ENCODE measurements around the gene BARHL2. TPM values are rescaled to one million over a fixed set of nuclear protein-coding genes. Genes with fewer than 3 reads are reported as not detected.

The BARHL2 gene
- total RNA-seq, 4 donors from 2014 or later = not detected

DNA sequence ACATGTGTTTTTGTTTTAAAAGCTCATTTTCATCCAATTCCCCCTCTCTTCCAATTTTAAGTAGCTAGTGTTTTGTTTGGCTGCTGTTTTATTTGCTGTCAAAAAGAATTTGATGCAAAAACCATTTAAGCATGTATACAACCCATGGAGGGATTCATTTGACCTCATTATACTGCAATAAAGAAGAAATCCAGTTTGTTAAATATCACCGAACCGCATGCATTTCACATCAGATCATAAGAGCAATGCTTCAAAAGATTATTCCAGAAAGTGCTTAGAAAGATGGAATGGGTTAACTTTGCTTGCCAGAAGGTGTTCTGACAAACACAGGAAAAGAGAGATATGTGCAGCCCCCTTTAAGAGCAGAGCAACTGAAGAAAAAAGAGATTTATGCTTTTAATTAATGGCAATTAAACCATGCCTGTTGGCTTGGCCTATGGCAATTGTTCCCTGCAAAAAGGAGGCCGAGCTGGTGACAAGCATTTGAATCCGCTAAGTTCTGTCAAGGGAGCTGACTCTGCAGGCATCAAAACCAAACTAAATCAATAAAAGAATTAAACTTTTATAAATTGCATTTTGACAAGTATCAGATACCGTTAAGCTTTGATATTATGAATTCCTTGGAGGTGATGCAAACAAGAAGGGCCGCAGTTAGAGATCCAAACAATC lies 14.4 kb upstream of the BARHL2 start:
- TF ChIP-seq, protein P1, sequence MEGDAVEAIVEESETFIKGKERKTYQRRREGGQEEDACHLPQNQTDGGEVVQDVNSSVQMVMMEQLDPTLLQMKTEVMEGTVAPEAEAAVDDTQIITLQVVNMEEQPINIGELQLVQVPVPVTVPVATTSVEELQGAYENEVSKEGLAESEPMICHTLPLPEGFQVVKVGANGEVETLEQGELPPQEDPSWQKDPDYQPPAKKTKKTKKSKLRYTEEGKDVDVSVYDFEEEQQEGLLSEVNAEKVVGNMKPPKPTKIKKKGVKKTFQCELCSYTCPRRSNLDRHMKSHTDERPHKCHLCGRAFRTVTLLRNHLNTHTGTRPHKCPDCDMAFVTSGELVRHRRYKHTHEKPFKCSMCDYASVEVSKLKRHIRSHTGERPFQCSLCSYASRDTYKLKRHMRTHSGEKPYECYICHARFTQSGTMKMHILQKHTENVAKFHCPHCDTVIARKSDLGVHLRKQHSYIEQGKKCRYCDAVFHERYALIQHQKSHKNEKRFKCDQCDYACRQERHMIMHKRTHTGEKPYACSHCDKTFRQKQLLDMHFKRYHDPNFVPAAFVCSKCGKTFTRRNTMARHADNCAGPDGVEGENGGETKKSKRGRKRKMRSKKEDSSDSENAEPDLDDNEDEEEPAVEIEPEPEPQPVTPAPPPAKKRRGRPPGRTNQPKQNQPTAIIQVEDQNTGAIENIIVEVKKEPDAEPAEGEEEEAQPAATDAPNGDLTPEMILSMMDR (IDR thresholded peaks at IDR 0.05) = no peak
- TF ChIP-seq POLR2A (IDR thresholded peaks at IDR 0.05) = no peak
- H3K27ac ChIP-seq = no peak overlapping the region
- intact Hi-C loops (cut with DNase I; ENCODE audit: low total_unique reads) = no loop called here
- no peak for DNase-seq
- no peaks in the 10 kb centered on the region for H3K36me3 ChIP-seq
- peaks cover 0 to 4% of the 10 kb centered on the region in 2 donors for H3K4me1 ChIP-seq
- peaks cover 10 to 88% of the 10 kb centered on the region in 2 donors for H3K27me3 ChIP-seq
- H3K9me3 ChIP-seq = no peaks in the 10 kb centered on the region
- no peak overlapping the region for H3K4me3 ChIP-seq

DNA sequence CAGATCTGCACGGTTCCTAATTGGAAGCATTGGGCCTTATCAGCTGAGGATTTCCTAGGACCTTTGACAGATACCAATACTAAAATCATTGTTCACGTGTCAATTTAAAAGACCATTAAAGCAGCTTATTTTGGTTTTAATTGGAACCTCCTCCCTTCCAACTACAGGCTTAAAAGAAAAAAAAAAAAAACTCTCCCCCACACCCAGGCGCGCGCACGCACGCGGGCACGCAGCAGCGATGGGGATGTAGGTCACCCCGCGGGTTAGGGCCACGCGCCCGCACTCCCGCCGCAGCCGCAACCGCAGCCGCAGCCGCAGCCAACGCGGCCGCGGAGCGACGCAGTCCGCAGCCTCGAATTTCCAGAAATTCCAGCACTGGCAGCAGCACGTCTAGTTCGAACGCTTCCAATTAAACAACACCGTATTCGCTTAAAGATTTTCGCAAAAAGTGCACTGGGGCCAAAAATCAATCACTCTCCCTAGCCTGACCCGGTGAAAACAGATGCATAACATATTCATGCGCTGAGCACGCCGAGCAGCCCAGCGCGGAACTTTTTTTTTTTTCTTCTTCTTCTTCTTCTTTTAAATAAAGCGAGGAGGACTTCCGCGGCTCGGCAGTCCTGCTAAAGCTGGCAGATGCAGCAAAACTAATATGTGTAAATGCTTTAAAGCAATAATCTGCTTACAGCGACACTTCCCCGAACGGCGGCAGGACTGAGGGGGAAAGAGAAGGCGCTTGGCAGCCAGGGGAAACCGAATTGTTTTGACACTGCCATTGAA lies 13.3 kb upstream of the BARHL2 start:
- intact Hi-C loops (cut with DNase I; ENCODE audit: low total_unique reads) = no loop called here

DNA sequence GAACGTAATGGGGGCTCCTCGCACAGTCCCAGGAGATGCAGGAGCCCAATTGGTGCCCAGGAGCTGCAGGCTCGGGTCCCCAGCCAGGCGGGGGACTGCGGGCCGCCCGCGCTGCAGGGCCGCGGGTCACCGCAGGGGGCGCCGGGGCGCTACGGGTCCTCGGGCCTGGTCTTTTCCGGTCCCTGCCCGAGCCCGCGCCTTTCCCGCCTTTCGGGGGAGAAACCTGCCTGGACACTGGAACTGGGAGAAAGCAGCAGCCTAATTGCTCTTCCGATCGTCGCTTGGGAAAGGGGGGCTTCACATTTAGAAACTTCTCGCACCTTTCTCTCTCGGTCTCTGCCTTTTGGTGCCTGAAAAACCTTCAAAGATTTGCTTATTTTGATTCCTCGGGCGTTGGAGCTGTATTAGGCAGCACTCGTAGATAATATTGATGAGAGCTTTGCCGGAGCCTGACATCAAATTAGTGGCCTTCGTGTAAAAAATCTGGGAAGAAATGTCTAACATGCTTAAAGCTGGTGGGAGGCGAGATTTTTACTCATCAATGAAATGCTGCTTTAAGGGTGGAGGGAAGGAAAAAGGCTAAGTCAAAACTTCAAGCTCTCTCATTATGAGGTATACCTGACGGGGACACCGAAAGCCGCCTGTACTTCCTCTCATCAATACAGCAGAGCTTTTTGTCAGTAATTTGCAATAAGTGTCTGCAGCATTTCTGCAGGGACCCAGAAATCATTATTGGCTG lies 12.6 kb upstream of the BARHL2 start:
- H3K27ac ChIP-seq = no peak overlapping the region
- peaks cover 13 to 93% of the 10 kb centered on the region in 2 donors for H3K27me3 ChIP-seq
- H3K36me3 ChIP-seq = no peaks in the 10 kb centered on the region
- TF ChIP-seq, protein P1 (IDR thresholded peaks at IDR 0.05) = no peak
- TF ChIP-seq POLR2A (IDR thresholded peaks at IDR 0.05) = no peak
- H3K4me3 ChIP-seq = no peak overlapping the region
- intact Hi-C loops (cut with DNase I; ENCODE audit: low total_unique reads) = no loop called here
- DNase-seq = no peak
- no peaks in the 10 kb centered on the region for H3K9me3 ChIP-seq
- peaks cover 0 to 18% of the 10 kb centered on the region in 2 donors for H3K4me1 ChIP-seq

More for the DNA sequence above, 13.3 kb upstream of the BARHL2 start:
- Histone ChIP-seq H3K36me3 (no peaks in the 10 kb centered on the region), H3K27ac (no peak overlapping the region), H3K4me3 (no peak overlapping the region), H3K9me3 (no peaks in the 10 kb centered on the region), H3K27me3 (peaks cover 10 to 93% of the 10 kb centered on the region in 2 donors), H3K4me1 (peaks cover 0 to 13% of the 10 kb centered on the region in 2 donors)
- no peak for TF ChIP-seq POLR2A (IDR thresholded peaks at IDR 0.05)
- TF ChIP-seq, protein P1 (IDR thresholded peaks at IDR 0.05) = no peak
- DNase-seq = no peak

DNA sequence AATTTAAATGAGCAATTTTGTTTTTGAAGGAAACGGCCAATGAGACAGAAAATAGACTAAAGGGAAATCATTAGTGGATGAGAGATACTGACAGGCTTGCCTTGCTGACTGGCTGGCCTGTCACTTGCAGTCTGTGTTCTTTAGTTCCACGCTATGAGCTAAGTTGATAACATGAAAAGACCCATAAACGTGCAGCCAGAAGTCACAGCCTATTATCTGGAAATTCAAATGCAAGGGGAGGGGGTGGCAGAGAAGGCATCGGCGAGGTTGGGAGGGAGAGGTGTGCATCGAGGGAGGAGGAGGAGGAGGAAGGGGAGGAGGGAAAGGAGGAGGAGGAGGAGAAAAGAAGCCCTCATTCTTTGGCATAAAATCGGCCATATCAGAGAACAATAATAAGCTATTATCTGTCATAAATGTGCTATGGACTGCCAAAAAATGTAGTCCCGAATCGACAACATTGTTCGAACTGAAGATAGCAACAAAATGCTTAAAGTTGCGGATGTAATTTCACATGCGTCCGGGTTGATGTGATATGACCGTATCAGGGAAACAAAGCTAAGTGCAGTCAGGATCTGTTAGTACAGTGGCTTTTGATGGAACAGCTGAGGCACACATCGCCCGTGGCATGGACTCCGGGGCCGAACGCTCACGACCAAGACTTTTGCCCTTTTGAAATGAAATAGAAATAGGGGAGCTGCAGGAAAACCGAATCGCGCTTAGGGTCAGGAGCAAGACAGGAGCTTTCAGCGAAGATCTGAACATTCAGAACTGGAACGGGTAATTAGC lies 11.6 kb upstream of the BARHL2 start:
- peaks cover 20 to 97% of the 10 kb centered on the region in 2 donors for H3K27me3 ChIP-seq
- DNase-seq = no peak
- peaks cover 0 to 18% of the 10 kb centered on the region in 2 donors for H3K4me1 ChIP-seq
- TF ChIP-seq, protein P1 (IDR thresholded peaks at IDR 0.05) = no peak
- no peak for TF ChIP-seq POLR2A (IDR thresholded peaks at IDR 0.05)
- no peak overlapping the region for H3K27ac ChIP-seq
- no peaks in the 10 kb centered on the region for H3K9me3 ChIP-seq
- intact Hi-C loops (cut with DNase I; ENCODE audit: low total_unique reads) = no loop called here
- H3K36me3 ChIP-seq = no peaks in the 10 kb centered on the region
- H3K4me3 ChIP-seq = no peak overlapping the region

Data from uterus (tissue), 4 donors.